Left ventricle myocardium superior (tissue), 1 donor: Measurements from ENCODE around the gene SCN3A. TPM values are rescaled to one million over a fixed set of nuclear protein-coding genes. Genes with fewer than 3 reads are reported as not detected.

ENCODE experiments used
- ATAC-seq: fragments of 200-7000 bp; cut with Tn5 transposase; one replicate; pipeline ENCODE4 v1.9.1; 2020; ENCODE audit warnings: mild to moderate bottlenecking, moderate library complexity
- DNase-seq: peaks from one replicate; pipeline ENCODE4 v3.0.0-alpha.2; 2020
- intact Hi-C: fragments of 100-400 bp; cut with micrococcal nuclease; formaldehyde crosslinking; loops from one replicate; pipeline ENCODE4 v1.11.0; 2022
- total RNA-seq: library from RNA; stranded (reverse); fragmentation: NEBNext Ultra II Directional; extraction: Animal tissue kit (Norgen Biotek cat#: 25700); gene quantifications from one replicate; pipeline ENCODE4 v1.2.1, GENCODE V29; 2021
- donor health status: DM: no; HTN: yes; CAD: no; lungs with severe emphysema.

The SCN3A gene
- total RNA-seq, 1 donor from 2014 or later: 0.84 TPM

GRCh38 chr2:165068487-165068757, 135.4 kb downstream of the SCN3A start:
- ATAC-seq: no peak
- intact Hi-C loops: no loop called here
- DNase-seq: no peak

GRCh38 chr2:165067643-165068486, 136.0 kb downstream of the SCN3A start:
- peak; percentile 53 for DNase-seq
- ATAC-seq: peak; percentile 78
- intact Hi-C loops: no loop called here

GRCh38 chr2:165064743-165065142, 139.1 kb downstream of the SCN3A start:
- intact Hi-C loops: no loop called here
- no peak for ATAC-seq

GRCh38 chr2:165060411-165060810, 143.4 kb downstream of the SCN3A start:
- DNase-seq (no peak), ATAC-seq (no peak)
- intact Hi-C loops: no loop called here

More at GRCh38 chr2:165064743-165065142, 139.1 kb downstream of the SCN3A start:
- no peak for DNase-seq

GRCh38 chr2:165058476-165059265, 145.2 kb downstream of the SCN3A start:
- no peak for ATAC-seq
- no peak for DNase-seq
- intact Hi-C loops: no loop called here

- intact Hi-C loops: no loop called here
- DNase-seq (no peak), ATAC-seq (no peak)
These were observed 145.9 kb downstream of the SCN3A start for GRCh38 chr2:165057931-165058330.

GRCh38 chr2:165057308-165057707, 146.5 kb downstream of the SCN3A start:
- DNase-seq (no peak), ATAC-seq (no peak)
- intact Hi-C loops: no loop called here

- ATAC-seq (no peak), DNase-seq (no peak)
- intact Hi-C loops: no loop called here
These were observed 147.3 kb downstream of the SCN3A start for GRCh38 chr2:165056564-165056963.

GRCh38 chr2:165055082-165055851, 148.6 kb downstream of the SCN3A start:
- intact Hi-C loops: no loop called here
- ATAC-seq: peak; percentile 97

GRCh38 chr2:165054652-165055051, 149.2 kb downstream of the SCN3A start:
- DNase-seq (no peak), ATAC-seq (peak; percentile 17)
- intact Hi-C loops: no loop called here

More at GRCh38 chr2:165055082-165055851, 148.6 kb downstream of the SCN3A start:
- DNase-seq: no peak

- no peak for ATAC-seq
- no peak for DNase-seq
- intact Hi-C loops: no loop called here
These were observed 159.1 kb downstream of the SCN3A start for GRCh38 chr2:165044505-165045303.

Other genes with a start within 250 kb of the SCN3A start
- gene SLC38A11, start 248.5 kb downstream of the SCN3A start, total RNA-seq: 1.0 TPM
- 0.30 TPM for gene SCN2A, start 35.4 kb upstream of the SCN3A start, total RNA-seq